SK-N-MC (cell line): ENCODE data around the gene ADH5.

Experiments used
- EZH2 ChIP-seq: fragments of 200-600 bp; sonication (generic); IDR thresholded peaks from one replicate; pipeline ENCODE4 v1.6.1; 2017; ENCODE audit warnings: antibody characterized with exemption
- FOXP2 ChIP-seq: optimal IDR thresholded peaks from 2 replicates; pipeline ENCODE3; 2011; ENCODE audit warnings: mild to moderate bottlenecking, moderate library complexity; ENCODE audit not compliant: insufficient read depth; ENCODE audit errors: extremely low read length, control extremely low read depth
- POLR2AphosphoS5 ChIP-seq: IDR thresholded peaks from 2 replicates; pipeline ENCODE4 v1.6.1; 2012; ENCODE audit warnings: mild to moderate bottlenecking, low read depth, low read length, borderline replicate concordance

DNA sequence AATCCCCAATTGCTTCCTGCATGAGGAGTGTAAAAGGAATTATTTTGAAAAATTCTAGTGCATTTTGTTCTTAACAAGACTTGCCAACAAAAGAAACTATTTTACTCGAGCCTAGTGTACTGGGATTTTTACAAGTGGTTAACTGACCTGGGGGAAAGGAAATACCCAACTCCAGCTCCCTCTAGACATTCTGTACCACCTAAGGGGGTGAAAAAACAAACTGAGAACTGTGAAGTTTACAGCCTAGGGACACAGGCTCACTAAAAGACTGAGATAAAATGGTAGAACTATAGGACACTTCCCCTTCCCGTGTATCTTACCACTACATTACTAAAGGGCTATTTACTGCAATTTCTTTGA, 2.6 kb upstream of the ADH5 start:
- TF ChIP-seq EZH2: no peak
- no peak for TF ChIP-seq POLR2AphosphoS5
- TF ChIP-seq FOXP2: no peak
